Fibroblast of peridontal ligament (primary cell): Measurements from ENCODE around the gene OR51B4.
"Not testable (repeated sequence)": the region's sequence is repeated elsewhere in the genome, so short reads cannot be mapped to it uniquely, and the experiment has no call there.

Source experiments
- DNase-seq: peaks from one replicate; pipeline ENCODE4 v3.0.0-alpha.2; 2010; ENCODE audit errors: extremely low read depth

OR51B4 gene

GRCh38 chr11:5294342-5294995 lies 7.3 kb downstream of the OR51B4 start:
- DNase-seq = not testable (repeated sequence)

GRCh38 chr11:5293028-5293427 lies 8.7 kb downstream of the OR51B4 start:
- no peak for DNase-seq

- peak; percentile 55 for DNase-seq
These were observed 10.4 kb downstream of the OR51B4 start for GRCh38 chr11:5291207-5291838.

- no peak for DNase-seq
These were observed 11.6 kb downstream of the OR51B4 start for GRCh38 chr11:5290106-5290505.

GRCh38 chr11:5289696-5290095 lies 12.1 kb downstream of the OR51B4 start:
- DNase-seq = no peak

GRCh38 chr11:5288906-5289550 lies 12.7 kb downstream of the OR51B4 start:
- DNase-seq = no peak

GRCh38 chr11:5288108-5288905 lies 13.4 kb downstream of the OR51B4 start:
- peak; percentile 55 for DNase-seq

- no peak for DNase-seq
These were observed 14.8 kb downstream of the OR51B4 start for GRCh38 chr11:5286901-5287300.

GRCh38 chr11:5286351-5286750 lies 15.4 kb downstream of the OR51B4 start:
- DNase-seq = no peak

GRCh38 chr11:5285703-5286340 lies 15.9 kb downstream of the OR51B4 start:
- no peak for DNase-seq

- DNase-seq = no peak
These were observed 17.1 kb downstream of the OR51B4 start for GRCh38 chr11:5284637-5285036.

- DNase-seq = no peak
These were observed 17.9 kb downstream of the OR51B4 start for GRCh38 chr11:5283882-5284281.

- no peak for DNase-seq
These were observed 18.7 kb downstream of the OR51B4 start for GRCh38 chr11:5283086-5283485.

- DNase-seq = no peak
These were observed 19.1 kb downstream of the OR51B4 start for GRCh38 chr11:5282628-5283027.

GRCh38 chr11:5281596-5281995 lies 20.1 kb downstream of the OR51B4 start:
- no peak for DNase-seq

GRCh38 chr11:5280582-5281102 lies 21.1 kb downstream of the OR51B4 start:
- peak; percentile 99 for DNase-seq

- no peak for DNase-seq
These were observed 22.2 kb downstream of the OR51B4 start for GRCh38 chr11:5279471-5280090.

GRCh38 chr11:5277807-5278382 lies 23.9 kb downstream of the OR51B4 start:
- DNase-seq = no peak

- no peak for DNase-seq
These were observed 25.0 kb downstream of the OR51B4 start for GRCh38 chr11:5276697-5277096.

- DNase-seq = no peak
These were observed 26.2 kb downstream of the OR51B4 start for GRCh38 chr11:5275369-5276110.
